HG03378 (cell line): Measurements from ENCODE around the gene LYRM9.
"Not testable (repeated sequence)": the region's sequence is repeated elsewhere in the genome, so short reads cannot be mapped to it uniquely, and the experiment has no call there.

Experiments used
- ATAC-seq: cut with Tn5 transposase; IDR thresholded peaks from one replicate; pipeline ENCODE4 v1.9.1; 2021; ENCODE audit warnings: mild to moderate bottlenecking, moderate library complexity; ENCODE audit not compliant: unreplicated experiment

The LYRM9 gene

GRCh38 chr17:27906623-27907022 lies 13.5 kb upstream of the LYRM9 start:
- ATAC-seq = no peak

- ATAC-seq = no peak
Measured at GRCh38 chr17:27906226-27906580, 13.0 kb upstream of the LYRM9 start.

GRCh38 chr17:27905447-27906225 lies 12.5 kb upstream of the LYRM9 start:
- no peak for ATAC-seq

GRCh38 chr17:27904534-27905446 lies 11.6 kb upstream of the LYRM9 start:
- ATAC-seq = no peak

- no peak for ATAC-seq
Measured at GRCh38 chr17:27904114-27904513, 10.9 kb upstream of the LYRM9 start.

GRCh38 chr17:27899525-27899924 lies 6.4 kb upstream of the LYRM9 start:
- no peak for ATAC-seq

GRCh38 chr17:27898096-27898495 lies 4.9 kb upstream of the LYRM9 start:
- no peak for ATAC-seq

GRCh38 chr17:27896701-27897100 lies 3.5 kb upstream of the LYRM9 start:
- no peak for ATAC-seq

- no peak for ATAC-seq
Measured at GRCh38 chr17:27895940-27896535, 2.9 kb upstream of the LYRM9 start.

GRCh38 chr17:27895123-27895895 lies 2.1 kb upstream of the LYRM9 start:
- no peak for ATAC-seq

- no peak for ATAC-seq
Measured at GRCh38 chr17:27893841-27894503, 807 bp upstream of the LYRM9 start.

- ATAC-seq = no peak
Measured at GRCh38 chr17:27892542-27892865, 661 bp downstream of the LYRM9 start.

- no peak for ATAC-seq
Measured at GRCh38 chr17:27891841-27892240, 1.3 kb downstream of the LYRM9 start.

GRCh38 chr17:27889711-27890251 lies 3.4 kb downstream of the LYRM9 start:
- no peak for ATAC-seq

GRCh38 chr17:27888945-27889344 lies 4.2 kb downstream of the LYRM9 start:
- ATAC-seq = no peak

GRCh38 chr17:27888067-27888466 lies 5.1 kb downstream of the LYRM9 start:
- no peak for ATAC-seq

- not testable (repeated sequence) for ATAC-seq
Measured at GRCh38 chr17:27886348-27886906, 6.7 kb downstream of the LYRM9 start.

GRCh38 chr17:27882162-27882840 lies 10.9 kb downstream of the LYRM9 start:
- no peak for ATAC-seq

- peak; percentile 61 for ATAC-seq
Measured at GRCh38 chr17:27879987-27880608, 13.1 kb downstream of the LYRM9 start.
